Panc1 (cell line): Measurements from ENCODE around the gene UNC93A.

Experiments
- POLR2AphosphoS5 ChIP-seq: IDR thresholded peaks from 2 replicates; pipeline ENCODE4 v1.6.1; 2012; ENCODE audit warnings: mild to moderate bottlenecking, low read depth, low read length, moderate library complexity
- REST ChIP-seq, 2 experiments: IDR thresholded peaks; 2 replicates each; pipeline ENCODE4 v1.6.1; 2011 to 2012; ENCODE audit warnings: low read depth in 2 of 2, control low read depth in 1 of 2, low read length in 1 of 2, mild to moderate bottlenecking in 1 of 2, moderate library complexity in 1 of 2; ENCODE audit not compliant: insufficient read depth in 1 of 2
- SIN3A ChIP-seq: IDR thresholded peaks from 2 replicates; pipeline ENCODE4 v1.6.1; 2012; ENCODE audit warnings: low read depth, mild to moderate bottlenecking, low read length, moderate library complexity, borderline replicate concordance; ENCODE audit not compliant: insufficient read depth
- TF ChIP-seq, protein P1 (sequence below): fragments of 450-650 bp; IDR thresholded peaks from 2 replicates; pipeline ENCODE4 v1.5.1; 2017; ENCODE audit warnings: mild to moderate bottlenecking

GRCh38 chr6:167302796-167303195, 11.7 kb downstream of the UNC93A start:
- TF ChIP-seq, protein P1, sequence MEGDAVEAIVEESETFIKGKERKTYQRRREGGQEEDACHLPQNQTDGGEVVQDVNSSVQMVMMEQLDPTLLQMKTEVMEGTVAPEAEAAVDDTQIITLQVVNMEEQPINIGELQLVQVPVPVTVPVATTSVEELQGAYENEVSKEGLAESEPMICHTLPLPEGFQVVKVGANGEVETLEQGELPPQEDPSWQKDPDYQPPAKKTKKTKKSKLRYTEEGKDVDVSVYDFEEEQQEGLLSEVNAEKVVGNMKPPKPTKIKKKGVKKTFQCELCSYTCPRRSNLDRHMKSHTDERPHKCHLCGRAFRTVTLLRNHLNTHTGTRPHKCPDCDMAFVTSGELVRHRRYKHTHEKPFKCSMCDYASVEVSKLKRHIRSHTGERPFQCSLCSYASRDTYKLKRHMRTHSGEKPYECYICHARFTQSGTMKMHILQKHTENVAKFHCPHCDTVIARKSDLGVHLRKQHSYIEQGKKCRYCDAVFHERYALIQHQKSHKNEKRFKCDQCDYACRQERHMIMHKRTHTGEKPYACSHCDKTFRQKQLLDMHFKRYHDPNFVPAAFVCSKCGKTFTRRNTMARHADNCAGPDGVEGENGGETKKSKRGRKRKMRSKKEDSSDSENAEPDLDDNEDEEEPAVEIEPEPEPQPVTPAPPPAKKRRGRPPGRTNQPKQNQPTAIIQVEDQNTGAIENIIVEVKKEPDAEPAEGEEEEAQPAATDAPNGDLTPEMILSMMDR: no peak
- TF ChIP-seq REST (IDR thresholded peaks at IDR 0.05; ENCODE audit: insufficient read depth in 1 of 2, low read depth in 2 of 2, low read length in 1 of 2) (no peak), POLR2AphosphoS5 (no peak), SIN3A (no peak)
